ENCODE data around the gene MED10. TPM values are rescaled to one million over a fixed set of nuclear protein-coding genes. Genes with fewer than 3 reads are reported as not detected.

Gene MED10
- polyA plus RNA-seq, 1 experiment, result 36.3 TPM

DNA sequence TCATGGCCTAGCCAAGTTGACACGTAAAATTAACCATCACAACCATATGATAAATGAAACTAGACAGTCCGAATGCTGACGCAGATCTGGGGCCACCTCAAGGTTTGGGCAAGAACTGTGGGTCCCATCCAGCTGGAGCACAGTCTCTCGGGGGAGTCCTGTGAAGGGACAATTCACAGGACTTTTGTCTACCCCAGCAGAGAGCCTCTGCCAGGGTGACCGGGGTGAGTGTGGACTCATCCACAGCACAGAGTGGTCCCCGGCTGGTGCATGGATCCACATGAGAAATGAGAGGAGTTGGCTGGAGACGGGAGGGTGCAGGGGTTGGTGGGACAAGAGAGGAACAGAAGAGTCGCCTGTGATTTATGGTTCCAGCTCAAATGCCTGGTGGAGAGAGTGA lies 17.7 kb upstream of the MED10 start:
- ChIA-PET CTCF (no interaction called here), POLR2A (no interaction called here)
- TF ChIP-seq, protein P1, sequence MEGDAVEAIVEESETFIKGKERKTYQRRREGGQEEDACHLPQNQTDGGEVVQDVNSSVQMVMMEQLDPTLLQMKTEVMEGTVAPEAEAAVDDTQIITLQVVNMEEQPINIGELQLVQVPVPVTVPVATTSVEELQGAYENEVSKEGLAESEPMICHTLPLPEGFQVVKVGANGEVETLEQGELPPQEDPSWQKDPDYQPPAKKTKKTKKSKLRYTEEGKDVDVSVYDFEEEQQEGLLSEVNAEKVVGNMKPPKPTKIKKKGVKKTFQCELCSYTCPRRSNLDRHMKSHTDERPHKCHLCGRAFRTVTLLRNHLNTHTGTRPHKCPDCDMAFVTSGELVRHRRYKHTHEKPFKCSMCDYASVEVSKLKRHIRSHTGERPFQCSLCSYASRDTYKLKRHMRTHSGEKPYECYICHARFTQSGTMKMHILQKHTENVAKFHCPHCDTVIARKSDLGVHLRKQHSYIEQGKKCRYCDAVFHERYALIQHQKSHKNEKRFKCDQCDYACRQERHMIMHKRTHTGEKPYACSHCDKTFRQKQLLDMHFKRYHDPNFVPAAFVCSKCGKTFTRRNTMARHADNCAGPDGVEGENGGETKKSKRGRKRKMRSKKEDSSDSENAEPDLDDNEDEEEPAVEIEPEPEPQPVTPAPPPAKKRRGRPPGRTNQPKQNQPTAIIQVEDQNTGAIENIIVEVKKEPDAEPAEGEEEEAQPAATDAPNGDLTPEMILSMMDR (IDR thresholded peaks at IDR 0.05; ENCODE audit: low read depth, low read length), result no peak
- Histone ChIP-seq H3K4me3 (ENCODE audit: low read depth, low read length) (no peak overlapping the region), H3K27ac (ENCODE audit: low read depth, low read length) (no peak overlapping the region), H3K9me3 (ENCODE audit: control insufficient read depth, insufficient read depth, low read length) (no peaks in the 10 kb centered on the region; the same call in 1 of the 2 replicates), H3K27me3 (ENCODE audit: control insufficient read depth, insufficient read depth, low read length) (peaks cover 2% of the 10 kb centered on the region)
- no peak for DNase-seq (ENCODE audit: low read depth, low spot score)

DNA sequence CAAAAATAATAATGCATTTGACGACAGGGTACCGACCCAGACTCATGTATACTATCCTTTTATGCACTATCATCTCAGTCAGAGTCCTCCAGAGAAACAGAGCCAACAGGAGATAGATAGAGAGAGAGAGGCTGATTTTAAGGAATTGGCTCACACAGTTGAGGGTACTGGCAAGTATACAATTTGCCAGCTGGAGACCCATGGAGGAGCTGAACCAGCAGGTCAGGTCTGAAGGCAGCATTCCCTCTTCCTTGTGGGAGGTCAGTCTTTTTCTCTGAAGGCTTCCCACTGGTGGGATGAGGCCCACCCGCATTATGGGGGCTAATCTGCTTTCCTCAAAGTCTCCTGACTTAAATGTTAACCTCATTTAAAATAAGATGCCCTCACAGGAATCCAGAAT lies 17.3 kb upstream of the MED10 start:
- TF ChIP-seq, protein P1 (IDR thresholded peaks at IDR 0.05; ENCODE audit: low read depth, low read length), result no peak
- CTCF ChIA-PET, result no interaction called here
- Histone ChIP-seq H3K4me3 (ENCODE audit: low read depth, low read length) (no peak overlapping the region), H3K9me3 (ENCODE audit: control insufficient read depth, insufficient read depth, low read length) (no peaks in the 10 kb centered on the region; the same call in 1 of the 2 replicates), H3K27me3 (ENCODE audit: control insufficient read depth, insufficient read depth, low read length) (peaks cover 2% of the 10 kb centered on the region), H3K27ac (ENCODE audit: low read depth, low read length) (no peak overlapping the region)
- POLR2A ChIA-PET, result no interaction called here
- DNase-seq (ENCODE audit: low read depth, low spot score), result no peak

DNA sequence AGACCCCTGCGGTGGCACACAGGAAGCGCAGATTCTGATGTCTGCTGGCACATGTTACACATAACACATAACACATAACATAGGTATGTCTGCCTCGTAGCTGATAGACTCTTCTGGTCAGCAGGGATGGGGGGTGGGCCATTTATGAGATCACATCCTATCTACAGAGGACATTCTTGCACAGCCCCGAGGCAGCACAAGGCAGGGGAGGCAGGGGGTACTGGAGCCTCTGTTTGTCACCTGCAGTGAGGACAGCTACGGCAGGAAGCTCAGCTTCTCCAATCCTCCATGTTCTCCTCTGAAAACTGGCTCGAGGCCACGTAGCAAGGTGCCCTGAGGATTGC lies 16.7 kb upstream of the MED10 start:
- no peak for DNase-seq (ENCODE audit: low read depth, low spot score)
- Histone ChIP-seq H3K27me3 (ENCODE audit: control insufficient read depth, insufficient read depth, low read length) (peaks cover 2% of the 10 kb centered on the region), H3K9me3 (ENCODE audit: control insufficient read depth, insufficient read depth, low read length) (no peaks in the 10 kb centered on the region; the same call in 1 of the 2 replicates), H3K27ac (ENCODE audit: low read depth, low read length) (no peak overlapping the region), H3K4me3 (ENCODE audit: low read depth, low read length) (no peak overlapping the region)
- CTCF ChIA-PET, result no interaction called here
- POLR2A ChIA-PET, result no interaction called here
- TF ChIP-seq, protein P1 (IDR thresholded peaks at IDR 0.05; ENCODE audit: low read depth, low read length), result no peak

DNA sequence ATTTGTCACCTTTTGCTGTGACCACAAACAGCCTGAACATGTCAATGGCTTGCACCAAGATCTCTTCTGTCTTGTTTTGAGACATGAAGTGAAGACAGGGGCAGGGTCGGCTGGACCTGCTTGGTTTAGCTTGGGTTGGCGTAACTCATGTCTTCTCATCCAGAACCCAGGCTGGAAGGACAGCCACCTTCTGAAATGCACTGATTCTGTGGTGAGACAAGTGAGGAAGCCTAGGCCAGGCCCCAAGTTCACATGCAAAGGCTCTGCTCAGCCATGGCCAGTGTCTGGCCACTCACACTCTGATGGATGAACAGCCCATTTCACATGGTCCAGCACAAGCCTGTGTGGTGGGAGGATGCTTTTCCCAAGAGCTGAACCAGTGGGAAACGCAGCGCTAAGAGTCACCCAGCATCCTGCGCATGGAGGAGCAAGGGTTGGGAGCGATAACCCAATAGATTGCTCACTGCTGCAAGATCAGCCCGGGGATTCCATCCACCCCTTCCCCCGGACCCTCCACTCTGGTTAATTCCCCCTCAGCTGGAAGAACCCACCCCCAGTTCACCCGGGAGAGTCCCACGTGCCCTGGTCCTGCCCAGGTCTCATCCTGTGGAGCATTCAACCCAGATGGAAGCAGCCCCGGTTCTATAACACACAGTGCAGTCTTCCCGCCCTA lies 16.2 kb upstream of the MED10 start:
- DNase-seq (ENCODE audit: low read depth, low spot score), result no peak
- Histone ChIP-seq H3K27me3 (ENCODE audit: control insufficient read depth, insufficient read depth, low read length) (peaks cover 2% of the 10 kb centered on the region), H3K27ac (ENCODE audit: low read depth, low read length) (no peak overlapping the region), H3K4me3 (ENCODE audit: low read depth, low read length) (no peak overlapping the region), H3K9me3 (ENCODE audit: control insufficient read depth, insufficient read depth, low read length) (no peaks in the 10 kb centered on the region; the same call in 1 of the 2 replicates)
- CTCF ChIA-PET, result no interaction called here
- POLR2A ChIA-PET, result no interaction called here
- TF ChIP-seq, protein P1 (IDR thresholded peaks at IDR 0.05; ENCODE audit: low read depth, low read length), result no peak

DNA sequence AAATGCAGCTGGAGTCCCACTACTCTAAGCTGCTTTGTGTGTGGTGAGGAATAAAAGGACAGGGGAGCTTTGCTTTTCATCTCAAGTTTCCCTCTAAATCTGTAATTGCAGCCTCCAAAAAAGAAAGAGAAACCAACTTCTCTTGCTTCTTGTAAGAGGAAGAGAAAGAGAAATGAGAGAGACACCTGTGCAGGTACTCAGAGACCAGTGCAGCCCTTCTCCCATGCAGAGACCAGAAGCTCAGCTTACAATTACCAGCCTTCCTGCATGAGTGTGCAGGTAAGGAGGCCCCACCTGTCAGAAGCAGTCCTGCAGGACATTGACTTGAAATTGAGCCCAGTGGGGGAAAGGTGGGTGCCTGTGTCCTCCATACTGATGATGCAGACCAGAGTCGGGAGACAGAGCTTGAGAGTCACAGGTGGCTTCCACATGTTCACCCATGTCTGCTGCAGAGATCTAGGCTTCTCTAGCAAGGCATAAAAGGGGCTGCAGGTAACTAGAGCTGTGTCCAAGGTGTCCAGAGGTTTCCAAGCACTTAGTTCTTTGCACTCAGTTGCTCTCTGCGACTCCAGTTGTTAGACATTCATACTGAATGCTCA lies 15.3 kb upstream of the MED10 start:
- Histone ChIP-seq H3K4me3 (ENCODE audit: low read depth, low read length) (no peak overlapping the region), H3K9me3 (ENCODE audit: control insufficient read depth, insufficient read depth, low read length) (no peaks in the 10 kb centered on the region; the same call in 1 of the 2 replicates), H3K27ac (ENCODE audit: low read depth, low read length) (no peak overlapping the region), H3K27me3 (ENCODE audit: control insufficient read depth, insufficient read depth, low read length) (peaks cover 2% of the 10 kb centered on the region)
- DNase-seq (ENCODE audit: low read depth, low spot score), result no peak
- ChIA-PET CTCF (no interaction called here), POLR2A (no interaction called here)
- TF ChIP-seq, protein P1 (IDR thresholded peaks at IDR 0.05; ENCODE audit: low read depth, low read length), result no peak
